ENCODE results near the gene PI4KA.

GRCh38 chr22:20758688-20759087, 99.9 kb downstream of the PI4KA start:
- no peak for TF ChIP-seq CTCF (IDR thresholded peaks at IDR 0.05)
- TF ChIP-seq POLR2AphosphoS5 (IDR thresholded peaks at IDR 0.05; ENCODE audit: low read depth, low read length), result no peak
- no peak for TF ChIP-seq TAF1 (IDR thresholded peaks at IDR 0.05; ENCODE audit: borderline replicate concordance, low read depth, low read length)
- no peak for TF ChIP-seq CHD2 (IDR thresholded peaks at IDR 0.05; ENCODE audit: low read length, partially characterized antibody)
- TF ChIP-seq MXI1 (IDR thresholded peaks at IDR 0.05; ENCODE audit: low read depth, low read length), result no peak
- TF ChIP-seq PBX3 (IDR thresholded peaks at IDR 0.05), result no peak
- TF ChIP-seq RAD21 (IDR thresholded peaks at IDR 0.05; ENCODE audit: low read length), result no peak
- no peak for TF ChIP-seq RCOR1 (IDR thresholded peaks at IDR 0.05; ENCODE audit: low read length)
- no peak for TF ChIP-seq JUND (IDR thresholded peaks at IDR 0.05)
- TF ChIP-seq SIN3A (IDR thresholded peaks at IDR 0.05; ENCODE audit: borderline replicate concordance, low read depth, low read length), result no peak
- no peak for TF ChIP-seq REST (IDR thresholded peaks at IDR 0.05; ENCODE audit: low read depth, low read length)
- TF ChIP-seq GABPA (IDR thresholded peaks at IDR 0.05; ENCODE audit: low read depth), result no peak

All from SK-N-SH (cell line).